ENCODE results near the gene B4GAT1. TPM values are rescaled to one million over a fixed set of nuclear protein-coding genes. Genes with fewer than 3 reads are reported as not detected.

The B4GAT1 gene
- total and polyA plus RNA-seq, 2 of the 13 experiments (the other 11 are each of a cell fraction or from before 2014, with no cell fraction given) = 40.4 to 109 TPM

DNA sequence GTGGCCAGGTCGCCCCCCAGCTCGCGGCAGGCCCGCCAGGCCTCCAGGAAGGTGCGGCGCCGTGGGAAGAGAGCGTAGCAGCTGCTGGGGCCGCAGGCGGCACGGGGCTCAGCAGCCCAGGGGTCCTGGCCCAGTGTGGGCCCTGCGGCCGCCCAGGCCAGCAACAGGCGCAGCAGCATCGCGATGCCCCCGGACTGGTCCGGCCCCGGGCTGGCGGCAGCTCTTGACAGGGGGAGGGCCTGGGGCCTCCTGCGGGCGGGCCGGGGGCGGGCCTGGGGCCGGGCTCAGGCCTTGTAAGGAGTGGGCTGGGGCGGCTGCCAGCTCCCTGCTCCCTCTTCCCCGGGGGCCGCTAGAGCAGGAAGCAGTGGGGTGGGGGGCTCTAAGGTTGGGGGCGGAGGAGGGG lies 30.6 kb downstream of the B4GAT1 start, which contains the start of gene CD248 (continued):
- TF ChIP-seq, protein P1, sequence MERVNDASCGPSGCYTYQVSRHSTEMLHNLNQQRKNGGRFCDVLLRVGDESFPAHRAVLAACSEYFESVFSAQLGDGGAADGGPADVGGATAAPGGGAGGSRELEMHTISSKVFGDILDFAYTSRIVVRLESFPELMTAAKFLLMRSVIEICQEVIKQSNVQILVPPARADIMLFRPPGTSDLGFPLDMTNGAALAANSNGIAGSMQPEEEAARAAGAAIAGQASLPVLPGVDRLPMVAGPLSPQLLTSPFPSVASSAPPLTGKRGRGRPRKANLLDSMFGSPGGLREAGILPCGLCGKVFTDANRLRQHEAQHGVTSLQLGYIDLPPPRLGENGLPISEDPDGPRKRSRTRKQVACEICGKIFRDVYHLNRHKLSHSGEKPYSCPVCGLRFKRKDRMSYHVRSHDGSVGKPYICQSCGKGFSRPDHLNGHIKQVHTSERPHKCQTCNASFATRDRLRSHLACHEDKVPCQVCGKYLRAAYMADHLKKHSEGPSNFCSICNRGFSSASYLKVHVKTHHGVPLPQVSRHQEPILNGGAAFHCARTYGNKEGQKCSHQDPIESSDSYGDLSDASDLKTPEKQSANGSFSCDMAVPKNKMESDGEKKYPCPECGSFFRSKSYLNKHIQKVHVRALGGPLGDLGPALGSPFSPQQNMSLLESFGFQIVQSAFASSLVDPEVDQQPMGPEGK (CRISPR knock-in tag; IDR thresholded peaks at IDR 0.05) = peak; percentile 31; the same call in 1 of the 2 replicates
- TF ChIP-seq FOXJ3 (CRISPR knock-in tag; IDR thresholded peaks at IDR 0.05; ENCODE audit: borderline replicate concordance) (no peak), CHD4 (IDR thresholded peaks at IDR 0.05; ENCODE audit: borderline replicate concordance, low read length) (no peak), RAD21 (CRISPR knock-in tag; IDR thresholded peaks at IDR 0.05) (no peak), TCF7 (IDR thresholded peaks at IDR 0.05; ENCODE audit: low read depth) (no peak), SRF (IDR thresholded peaks at IDR 0.05; ENCODE audit: low read depth, low read length) (peak; percentile 66; the same call in 1 of the 2 replicates), RBFOX2 (IDR thresholded peaks at IDR 0.05; ENCODE audit: low read depth, low read length) (peak; percentile 51; the same call in 1 of the 2 replicates), CHD2 (IDR thresholded peaks at IDR 0.05; ENCODE audit: low read depth, low read length) (0 out of 2 replicates have a peak, but pooled peaks have one; percentile 17), ZNF431 (CRISPR knock-in tag; IDR thresholded peaks at IDR 0.05; ENCODE audit: borderline replicate concordance, low read depth) (no peak)
- TF ChIP-seq, protein P2, sequence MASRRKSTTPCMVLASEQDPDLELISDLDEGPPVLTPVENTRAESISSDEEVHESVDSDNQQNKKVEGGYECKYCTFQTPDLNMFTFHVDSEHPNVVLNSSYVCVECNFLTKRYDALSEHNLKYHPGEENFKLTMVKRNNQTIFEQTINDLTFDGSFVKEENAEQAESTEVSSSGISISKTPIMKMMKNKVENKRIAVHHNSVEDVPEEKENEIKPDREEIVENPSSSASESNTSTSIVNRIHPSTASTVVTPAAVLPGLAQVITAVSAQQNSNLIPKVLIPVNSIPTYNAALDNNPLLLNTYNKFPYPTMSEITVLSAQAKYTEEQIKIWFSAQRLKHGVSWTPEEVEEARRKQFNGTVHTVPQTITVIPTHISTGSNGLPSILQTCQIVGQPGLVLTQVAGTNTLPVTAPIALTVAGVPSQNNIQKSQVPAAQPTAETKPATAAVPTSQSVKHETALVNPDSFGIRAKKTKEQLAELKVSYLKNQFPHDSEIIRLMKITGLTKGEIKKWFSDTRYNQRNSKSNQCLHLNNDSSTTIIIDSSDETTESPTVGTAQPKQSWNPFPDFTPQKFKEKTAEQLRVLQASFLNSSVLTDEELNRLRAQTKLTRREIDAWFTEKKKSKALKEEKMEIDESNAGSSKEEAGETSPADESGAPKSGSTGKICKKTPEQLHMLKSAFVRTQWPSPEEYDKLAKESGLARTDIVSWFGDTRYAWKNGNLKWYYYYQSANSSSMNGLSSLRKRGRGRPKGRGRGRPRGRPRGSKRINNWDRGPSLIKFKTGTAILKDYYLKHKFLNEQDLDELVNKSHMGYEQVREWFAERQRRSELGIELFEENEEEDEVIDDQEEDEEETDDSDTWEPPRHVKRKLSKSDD (CRISPR knock-in tag; IDR thresholded peaks at IDR 0.05; ENCODE audit: low read depth) = no peak
- TF ChIP-seq, protein P3, sequence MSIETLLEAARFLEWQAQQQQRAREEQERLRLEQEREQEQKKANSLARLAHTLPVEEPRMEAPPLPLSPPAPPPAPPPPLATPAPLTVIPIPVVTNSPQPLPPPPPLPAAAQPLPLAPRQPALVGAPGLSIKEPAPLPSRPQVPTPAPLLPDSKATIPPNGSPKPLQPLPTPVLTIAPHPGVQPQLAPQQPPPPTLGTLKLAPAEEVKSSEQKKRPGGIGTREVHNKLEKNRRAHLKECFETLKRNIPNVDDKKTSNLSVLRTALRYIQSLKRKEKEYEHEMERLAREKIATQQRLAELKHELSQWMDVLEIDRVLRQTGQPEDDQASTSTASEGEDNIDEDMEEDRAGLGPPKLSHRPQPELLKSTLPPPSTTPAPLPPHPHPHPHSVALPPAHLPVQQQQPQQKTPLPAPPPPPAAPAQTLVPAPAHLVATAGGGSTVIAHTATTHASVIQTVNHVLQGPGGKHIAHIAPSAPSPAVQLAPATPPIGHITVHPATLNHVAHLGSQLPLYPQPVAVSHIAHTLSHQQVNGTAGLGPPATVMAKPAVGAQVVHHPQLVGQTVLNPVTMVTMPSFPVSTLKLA (IDR thresholded peaks at IDR 0.05) = no peak
- TF ChIP-seq, protein P4, sequence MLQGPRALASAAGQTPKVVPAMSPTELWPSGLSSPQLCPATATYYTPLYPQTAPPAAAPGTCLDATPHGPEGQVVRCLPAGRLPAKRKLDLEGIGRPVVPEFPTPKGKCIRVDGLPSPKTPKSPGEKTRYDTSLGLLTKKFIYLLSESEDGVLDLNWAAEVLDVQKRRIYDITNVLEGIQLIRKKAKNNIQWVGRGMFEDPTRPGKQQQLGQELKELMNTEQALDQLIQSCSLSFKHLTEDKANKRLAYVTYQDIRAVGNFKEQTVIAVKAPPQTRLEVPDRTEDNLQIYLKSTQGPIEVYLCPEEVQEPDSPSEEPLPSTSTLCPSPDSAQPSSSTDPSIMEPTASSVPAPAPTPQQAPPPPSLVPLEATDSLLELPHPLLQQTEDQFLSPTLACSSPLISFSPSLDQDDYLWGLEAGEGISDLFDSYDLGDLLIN (CRISPR knock-in tag; IDR thresholded peaks at IDR 0.05; ENCODE audit: borderline replicate concordance) = no peak
- TF ChIP-seq, protein P5, sequence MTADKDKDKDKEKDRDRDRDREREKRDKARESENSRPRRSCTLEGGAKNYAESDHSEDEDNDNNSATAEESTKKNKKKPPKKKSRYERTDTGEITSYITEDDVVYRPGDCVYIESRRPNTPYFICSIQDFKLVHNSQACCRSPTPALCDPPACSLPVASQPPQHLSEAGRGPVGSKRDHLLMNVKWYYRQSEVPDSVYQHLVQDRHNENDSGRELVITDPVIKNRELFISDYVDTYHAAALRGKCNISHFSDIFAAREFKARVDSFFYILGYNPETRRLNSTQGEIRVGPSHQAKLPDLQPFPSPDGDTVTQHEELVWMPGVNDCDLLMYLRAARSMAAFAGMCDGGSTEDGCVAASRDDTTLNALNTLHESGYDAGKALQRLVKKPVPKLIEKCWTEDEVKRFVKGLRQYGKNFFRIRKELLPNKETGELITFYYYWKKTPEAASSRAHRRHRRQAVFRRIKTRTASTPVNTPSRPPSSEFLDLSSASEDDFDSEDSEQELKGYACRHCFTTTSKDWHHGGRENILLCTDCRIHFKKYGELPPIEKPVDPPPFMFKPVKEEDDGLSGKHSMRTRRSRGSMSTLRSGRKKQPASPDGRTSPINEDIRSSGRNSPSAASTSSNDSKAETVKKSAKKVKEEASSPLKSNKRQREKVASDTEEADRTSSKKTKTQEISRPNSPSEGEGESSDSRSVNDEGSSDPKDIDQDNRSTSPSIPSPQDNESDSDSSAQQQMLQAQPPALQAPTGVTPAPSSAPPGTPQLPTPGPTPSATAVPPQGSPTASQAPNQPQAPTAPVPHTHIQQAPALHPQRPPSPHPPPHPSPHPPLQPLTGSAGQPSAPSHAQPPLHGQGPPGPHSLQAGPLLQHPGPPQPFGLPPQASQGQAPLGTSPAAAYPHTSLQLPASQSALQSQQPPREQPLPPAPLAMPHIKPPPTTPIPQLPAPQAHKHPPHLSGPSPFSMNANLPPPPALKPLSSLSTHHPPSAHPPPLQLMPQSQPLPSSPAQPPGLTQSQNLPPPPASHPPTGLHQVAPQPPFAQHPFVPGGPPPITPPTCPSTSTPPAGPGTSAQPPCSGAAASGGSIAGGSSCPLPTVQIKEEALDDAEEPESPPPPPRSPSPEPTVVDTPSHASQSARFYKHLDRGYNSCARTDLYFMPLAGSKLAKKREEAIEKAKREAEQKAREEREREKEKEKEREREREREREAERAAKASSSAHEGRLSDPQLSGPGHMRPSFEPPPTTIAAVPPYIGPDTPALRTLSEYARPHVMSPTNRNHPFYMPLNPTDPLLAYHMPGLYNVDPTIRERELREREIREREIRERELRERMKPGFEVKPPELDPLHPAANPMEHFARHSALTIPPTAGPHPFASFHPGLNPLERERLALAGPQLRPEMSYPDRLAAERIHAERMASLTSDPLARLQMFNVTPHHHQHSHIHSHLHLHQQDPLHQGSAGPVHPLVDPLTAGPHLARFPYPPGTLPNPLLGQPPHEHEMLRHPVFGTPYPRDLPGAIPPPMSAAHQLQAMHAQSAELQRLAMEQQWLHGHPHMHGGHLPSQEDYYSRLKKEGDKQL (CRISPR knock-in tag; IDR thresholded peaks at IDR 0.05; ENCODE audit: low read depth) = no peak
